Ishikawa (cell line): Measurements from ENCODE around the gene RNF11.

Experiments
- EGR1 ChIP-seq: IDR thresholded peaks from 2 replicates; pipeline ENCODE4 v1.6.1; 2012
- RAD21 ChIP-seq: IDR thresholded peaks from 2 replicates; pipeline ENCODE4 v1.6.1; 2012; ENCODE audit warnings: low read depth
- REST ChIP-seq: IDR thresholded peaks from 2 replicates; pipeline ENCODE4 v1.6.1; 2012; ENCODE audit warnings: low read depth, mild to moderate bottlenecking
- TAF1 ChIP-seq: IDR thresholded peaks from 2 replicates; pipeline ENCODE4 v1.6.1; 2012; ENCODE audit warnings: low read depth, mild to moderate bottlenecking

GRCh38 chr1:51293898-51294515 lies 57.9 kb downstream of the RNF11 start:
- TF ChIP-seq REST (no peak), TAF1 (no peak), RAD21 (no peak), EGR1 (no peak)
